ENCODE measurements around the gene SLC2A6. TPM values are rescaled to one million over a fixed set of nuclear protein-coding genes. Genes with fewer than 3 reads are reported as not detected.

SLC2A6 gene
- total and polyA plus RNA-seq, 10 of the 15 experiments (the other 5 are each of a cell fraction or from before 2014, with no cell fraction given), result 1.1 to 37.9 (median 18.3) TPM

- H3K9ac ChIP-seq (ENCODE audit: control insufficient read depth, insufficient read depth, low read length), result no peak overlapping the region
- DNase-seq (ENCODE audit: low read depth, low spot score) (no peak), ATAC-seq (no peak), FAIRE-seq (no peak)
- ChIA-PET CTCF (no interaction called here), POLR2A (no interaction called here), RAD21 (ENCODE audit: unreplicated experiment) (interaction anchor here (0.7 kb wide), 1 partner anchor 12 kb away, joined by 3 read pairs; no protein-coding TSS in a partner anchor), SMC1A (ENCODE audit: uncharacterized antibody, unreplicated experiment) (no interaction called here)
- in situ Hi-C loops (cut with MboI), result no loop called here
- H3K36me3 ChIP-seq (ENCODE audit: control insufficient read depth in 2 of 2, insufficient read depth in 2 of 2, low read length in 1 of 2), result no peaks in the 10 kb centered on the region
- no TSS peak for BruUV-seq (replicated peaks)
- H3K4me3 ChIP-seq, result no peak overlapping the region
- H3K79me2 ChIP-seq (ENCODE audit: control insufficient read depth, insufficient read depth, low read length), result no peaks in the 10 kb centered on the region
- 49% methylated on average over 19 of the region's 19 CpGs for WGBS (ENCODE audit: insufficient coverage, insufficient replicate concordance, low lambda C conversion rate, missing lambda C conversion rate)
- H3K27me3 ChIP-seq (replicated peaks in 1 of 2; ENCODE audit: control insufficient read depth in 2 of 2, insufficient read depth in 2 of 2, low read length in 1 of 2), result peaks cover 0 to 3% of the 10 kb centered on the region in 2 experiments; a peak in 2 of 4 replicates
- H3K27ac ChIP-seq (ENCODE audit: control insufficient read depth, insufficient read depth), result no peak overlapping the region
- no peak overlapping the region for H2AFZ ChIP-seq (ENCODE audit: control insufficient read depth, low read depth, low read length)
- intact Hi-C loops (cut with micrococcal nuclease; ENCODE audit: unreplicated experiment), result no loop called here
- no peaks in the 10 kb centered on the region for H4K20me1 ChIP-seq (ENCODE audit: control insufficient read depth, insufficient read depth)
- no peak overlapping the region for H3K4me2 ChIP-seq (ENCODE audit: control insufficient read depth, insufficient read depth)
- peaks cover 7% of the 10 kb centered on the region; the same call in 2 of the 3 replicates for H3K9me3 ChIP-seq (replicated peaks; ENCODE audit: control insufficient read depth, insufficient read depth, low read length)
- no peaks in the 10 kb centered on the region for H3K4me1 ChIP-seq (ENCODE audit: control insufficient read depth, insufficient read depth, low read length)
- TF ChIP-seq TARDBP (IDR thresholded peaks at IDR 0.05; ENCODE audit: borderline replicate concordance), result no peak
- TF ChIP-seq CHD4 (IDR thresholded peaks at IDR 0.05), result no peak
- TF ChIP-seq E2F4 (IDR thresholded peaks at IDR 0.05; ENCODE audit: low read depth, low read length), result no peak
- no peak for TF ChIP-seq KLF5 (IDR thresholded peaks at IDR 0.05; ENCODE audit: partially characterized antibody)
- no peak for TF ChIP-seq MTA2 (IDR thresholded peaks at IDR 0.05; ENCODE audit: low read depth)
- TF ChIP-seq HSF1 (IDR thresholded peaks at IDR 0.05; ENCODE audit: low read depth, low read length), result no peak
- TF ChIP-seq ZNF384 (IDR thresholded peaks at IDR 0.05; ENCODE audit: borderline replicate concordance, low read depth, low read length), result no peak
- no peak for TF ChIP-seq ELK1 (IDR thresholded peaks at IDR 0.05; ENCODE audit: low read depth, low read length)
- no peak for TF ChIP-seq PAX5 (IDR thresholded peaks at IDR 0.05; ENCODE audit: borderline replicate concordance, low read depth, low read length)
- TF ChIP-seq RELA (IDR thresholded peaks at IDR 0.05; ENCODE audit: borderline replicate concordance, partially characterized antibody), result no peak
- no peak for TF ChIP-seq RFX5 (IDR thresholded peaks at IDR 0.05; ENCODE audit: low read depth, low read length)
- no peak for TF ChIP-seq IRF3 (IDR thresholded peaks at IDR 0.05)
- no peak for TF ChIP-seq CTCF (IDR thresholded peaks at IDR 0.05 in 2 of 3, conservative IDR thresholded peaks at IDR 0.05 in 1 of 3; ENCODE audit: control insufficient read depth in 2 of 3, extremely low read depth in 1 of 3, insufficient read depth in 1 of 3, low read depth in 3 of 3, low read length in 3 of 3)
- no peak for TF ChIP-seq NKRF (conservative IDR thresholded peaks at IDR 0.05)
- no peak for TF ChIP-seq ZNF217 (IDR thresholded peaks at IDR 0.05)
These were observed 20.4 kb upstream of the SLC2A6 start for GRCh38 chr9:133499132-133499891.
